Parathyroid adenoma (tissue), 2 donors: Measurements from ENCODE around the gene PCOLCE2.

Experiments
- H2AFZ ChIP-seq: fragments of 300-600 bp; sonication (generic); one replicate; pipeline ENCODE4 v1.7.0; 2017; ENCODE audit warnings: antibody characterized with exemption, mild to moderate bottlenecking
- H3K27ac ChIP-seq: fragments of 300-600 bp; sonication (generic); one replicate; pipeline ENCODE4 v1.7.0; 2017
- H3K27me3 ChIP-seq: fragments of 300-600 bp; sonication (generic); one replicate; pipeline ENCODE4 v1.7.0; 2017; ENCODE audit warnings: low read length; ENCODE audit not compliant: control insufficient read depth, insufficient read depth
- H3K36me3 ChIP-seq: fragments of 300-600 bp; sonication (generic); one replicate; pipeline ENCODE4 v1.7.0; 2017; ENCODE audit warnings: low read length; ENCODE audit not compliant: control insufficient read depth, insufficient read depth
- H3K4me1 ChIP-seq: fragments of 300-600 bp; sonication (generic); one replicate; pipeline ENCODE4 v1.7.0; 2017; ENCODE audit warnings: control low read depth
- H3K4me2 ChIP-seq: fragments of 300-600 bp; sonication (generic); one replicate; pipeline ENCODE4 v1.7.0; 2017; ENCODE audit warnings: low read length
- H3K4me3 ChIP-seq: fragments of 300-600 bp; sonication (generic); one replicate; pipeline ENCODE4 v1.7.0; 2017; ENCODE audit warnings: low read depth, low read length
- H3K79me2 ChIP-seq: fragments of 300-600 bp; sonication (generic); one replicate; pipeline ENCODE4 v1.7.0; 2017; ENCODE audit warnings: control low read depth
- H3K9ac ChIP-seq: fragments of 300-600 bp; sonication (generic); one replicate; pipeline ENCODE4 v1.7.0; 2017; ENCODE audit warnings: mild to moderate bottlenecking
- H3K9me3 ChIP-seq: fragments of 300-600 bp; sonication (generic); one replicate; pipeline ENCODE4 v1.7.0; 2017; ENCODE audit warnings: low read length; ENCODE audit not compliant: control insufficient read depth
- TF ChIP-seq, protein P1 (sequence below): fragments of 300-600 bp; sonication (generic); IDR thresholded peaks from one replicate; pipeline ENCODE4 v1.7.0; 2017; ENCODE audit warnings: antibody characterized with exemption, mild to moderate bottlenecking
- donor health status: primary hyperparathyroidism.

PCOLCE2 gene

DNA sequence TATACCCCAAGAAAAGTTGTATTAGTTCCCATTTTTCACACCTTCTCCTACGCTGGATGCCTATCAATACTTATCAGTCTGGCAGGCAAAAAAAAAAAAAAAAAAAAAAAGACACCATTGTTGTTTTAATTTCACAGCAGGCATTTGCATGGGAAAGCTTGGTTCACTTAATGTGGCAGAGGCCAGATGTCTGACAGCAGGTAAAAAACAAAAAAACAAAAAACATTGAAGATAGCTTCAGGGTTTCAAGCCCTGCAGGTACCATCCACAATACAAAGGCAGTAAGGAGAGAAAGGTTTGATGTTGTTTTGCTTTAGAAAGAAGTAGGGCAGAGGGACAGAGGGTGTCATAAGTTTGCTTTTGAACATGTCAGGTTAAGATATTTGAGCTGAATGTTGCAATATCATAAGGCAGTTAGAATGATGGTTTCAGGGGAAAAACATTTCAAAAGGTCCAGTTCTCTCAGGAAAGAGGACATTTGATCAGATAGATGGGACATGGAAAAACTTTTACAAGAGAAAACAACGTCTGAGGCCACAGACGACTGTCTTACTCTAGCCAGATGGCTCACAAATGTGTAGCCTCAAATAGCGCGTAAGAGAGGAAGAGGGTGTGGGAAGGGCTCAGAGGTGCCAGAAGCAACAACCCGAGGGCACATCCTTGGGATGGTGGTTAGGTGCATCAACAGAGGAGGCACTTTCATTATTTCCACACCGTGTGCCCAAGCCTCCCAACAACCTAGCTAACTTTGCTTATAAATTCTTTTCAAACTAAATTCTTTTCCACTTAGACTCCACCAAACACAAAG lies 25.7 kb downstream of the PCOLCE2 start:
- Histone ChIP-seq H3K27ac (no peak overlapping the region), H3K36me3 (no peaks in the 10 kb centered on the region), H3K4me3 (no peak overlapping the region), H3K9me3 (no peaks in the 10 kb centered on the region), H3K4me2 (no peak overlapping the region), H3K79me2 (no peaks in the 10 kb centered on the region), H3K9ac (no peak overlapping the region), H3K4me1 (peaks cover 6% of the 10 kb centered on the region), H2AFZ (peak overlapping the region; percentile 34), H3K27me3 (no peaks in the 10 kb centered on the region)
- TF ChIP-seq, protein P1, sequence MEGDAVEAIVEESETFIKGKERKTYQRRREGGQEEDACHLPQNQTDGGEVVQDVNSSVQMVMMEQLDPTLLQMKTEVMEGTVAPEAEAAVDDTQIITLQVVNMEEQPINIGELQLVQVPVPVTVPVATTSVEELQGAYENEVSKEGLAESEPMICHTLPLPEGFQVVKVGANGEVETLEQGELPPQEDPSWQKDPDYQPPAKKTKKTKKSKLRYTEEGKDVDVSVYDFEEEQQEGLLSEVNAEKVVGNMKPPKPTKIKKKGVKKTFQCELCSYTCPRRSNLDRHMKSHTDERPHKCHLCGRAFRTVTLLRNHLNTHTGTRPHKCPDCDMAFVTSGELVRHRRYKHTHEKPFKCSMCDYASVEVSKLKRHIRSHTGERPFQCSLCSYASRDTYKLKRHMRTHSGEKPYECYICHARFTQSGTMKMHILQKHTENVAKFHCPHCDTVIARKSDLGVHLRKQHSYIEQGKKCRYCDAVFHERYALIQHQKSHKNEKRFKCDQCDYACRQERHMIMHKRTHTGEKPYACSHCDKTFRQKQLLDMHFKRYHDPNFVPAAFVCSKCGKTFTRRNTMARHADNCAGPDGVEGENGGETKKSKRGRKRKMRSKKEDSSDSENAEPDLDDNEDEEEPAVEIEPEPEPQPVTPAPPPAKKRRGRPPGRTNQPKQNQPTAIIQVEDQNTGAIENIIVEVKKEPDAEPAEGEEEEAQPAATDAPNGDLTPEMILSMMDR: no peak

DNA sequence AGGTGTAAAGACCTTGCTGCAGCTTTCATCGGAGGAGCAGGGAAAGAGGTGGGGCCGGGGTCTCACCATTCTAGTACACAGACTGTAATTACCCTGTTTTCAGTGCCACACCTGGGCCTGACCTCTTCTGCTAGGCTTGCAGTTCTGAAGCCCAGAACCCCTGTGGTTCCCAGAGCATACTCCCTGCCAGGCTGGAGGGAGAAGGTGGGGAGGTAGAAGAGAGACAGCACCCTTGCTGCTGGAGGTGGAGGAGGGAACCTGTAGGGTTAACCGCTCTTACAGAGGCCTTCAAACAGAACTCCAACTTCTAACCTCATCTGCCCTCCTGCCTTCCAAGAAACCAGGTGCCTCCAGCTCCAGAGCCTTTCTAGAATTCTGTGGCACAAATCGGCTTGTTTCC lies 27.0 kb downstream of the PCOLCE2 start:
- Histone ChIP-seq H3K27ac (no peak overlapping the region), H2AFZ (peak overlapping the region; percentile 41), H3K4me2 (no peak overlapping the region), H3K36me3 (no peaks in the 10 kb centered on the region), H3K4me3 (no peak overlapping the region), H3K9ac (no peak overlapping the region), H3K79me2 (no peaks in the 10 kb centered on the region), H3K27me3 (no peaks in the 10 kb centered on the region), H3K4me1 (peaks cover 8% of the 10 kb centered on the region), H3K9me3 (no peaks in the 10 kb centered on the region)
- TF ChIP-seq, protein P1: no peak

DNA sequence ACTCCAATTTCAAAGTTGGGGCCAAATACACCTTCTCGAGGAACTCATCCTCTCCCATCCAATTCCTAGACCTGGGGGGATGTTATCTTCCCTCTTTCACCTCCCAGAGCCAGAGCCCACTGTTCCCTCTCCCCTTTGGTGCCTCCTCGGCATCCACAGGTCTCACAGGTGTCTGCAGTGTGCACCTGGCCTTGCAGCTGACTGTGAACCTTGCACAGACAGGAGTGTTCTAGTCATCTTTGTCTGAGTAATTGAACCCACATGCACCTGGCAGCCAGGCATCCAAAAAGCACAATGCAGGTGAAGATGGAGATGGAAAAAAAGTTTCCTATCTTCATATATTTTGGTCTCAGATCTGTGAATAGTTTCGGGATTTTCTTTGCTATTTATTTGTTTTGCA lies 30.8 kb downstream of the PCOLCE2 start:
- no peak overlapping the region for H3K4me3 ChIP-seq
- H3K27me3 ChIP-seq: no peaks in the 10 kb centered on the region
- no peak overlapping the region for H2AFZ ChIP-seq
- H3K9ac ChIP-seq: no peak overlapping the region
- TF ChIP-seq, protein P1: no peak
- peaks cover 17% of the 10 kb centered on the region for H3K4me1 ChIP-seq
- H3K9me3 ChIP-seq: no peaks in the 10 kb centered on the region
- H3K4me2 ChIP-seq: no peak overlapping the region
- H3K79me2 ChIP-seq: no peaks in the 10 kb centered on the region
- H3K27ac ChIP-seq: no peak overlapping the region
- no peaks in the 10 kb centered on the region for H3K36me3 ChIP-seq

DNA sequence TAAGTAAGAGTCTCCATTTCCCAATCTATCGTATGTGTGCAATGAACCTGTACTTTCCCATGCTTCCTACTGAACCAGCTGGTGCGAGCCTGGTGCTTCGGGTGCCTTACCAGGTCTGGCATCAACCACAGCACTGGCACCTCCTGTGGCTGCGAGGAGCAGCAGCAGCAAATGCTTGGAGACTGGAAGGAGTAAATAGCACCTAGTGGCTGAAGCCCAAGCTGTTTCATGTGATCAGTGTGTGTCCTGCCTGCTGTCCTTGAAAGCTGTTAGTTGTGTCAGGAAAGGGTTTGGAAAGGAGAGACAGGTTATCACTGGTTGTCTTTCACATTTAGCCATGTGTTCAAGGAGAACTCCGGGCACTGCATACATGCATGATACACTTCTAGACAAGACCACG lies 31.8 kb downstream of the PCOLCE2 start:
- H2AFZ ChIP-seq: peak overlapping the region; percentile 11
- H3K4me2 ChIP-seq: no peak overlapping the region
- H3K9ac ChIP-seq: no peak overlapping the region
- no peaks in the 10 kb centered on the region for H3K9me3 ChIP-seq
- no peaks in the 10 kb centered on the region for H3K79me2 ChIP-seq
- H3K4me3 ChIP-seq: no peak overlapping the region
- no peak overlapping the region for H3K27ac ChIP-seq
- H3K27me3 ChIP-seq: no peaks in the 10 kb centered on the region
- no peaks in the 10 kb centered on the region for H3K36me3 ChIP-seq
- peaks cover 17% of the 10 kb centered on the region for H3K4me1 ChIP-seq
- TF ChIP-seq, protein P1: peak; percentile 52
